ENCODE results near the gene VIT. TPM values are rescaled to one million over a fixed set of nuclear protein-coding genes. Genes with fewer than 3 reads are reported as not detected.

Gene VIT, protein sequence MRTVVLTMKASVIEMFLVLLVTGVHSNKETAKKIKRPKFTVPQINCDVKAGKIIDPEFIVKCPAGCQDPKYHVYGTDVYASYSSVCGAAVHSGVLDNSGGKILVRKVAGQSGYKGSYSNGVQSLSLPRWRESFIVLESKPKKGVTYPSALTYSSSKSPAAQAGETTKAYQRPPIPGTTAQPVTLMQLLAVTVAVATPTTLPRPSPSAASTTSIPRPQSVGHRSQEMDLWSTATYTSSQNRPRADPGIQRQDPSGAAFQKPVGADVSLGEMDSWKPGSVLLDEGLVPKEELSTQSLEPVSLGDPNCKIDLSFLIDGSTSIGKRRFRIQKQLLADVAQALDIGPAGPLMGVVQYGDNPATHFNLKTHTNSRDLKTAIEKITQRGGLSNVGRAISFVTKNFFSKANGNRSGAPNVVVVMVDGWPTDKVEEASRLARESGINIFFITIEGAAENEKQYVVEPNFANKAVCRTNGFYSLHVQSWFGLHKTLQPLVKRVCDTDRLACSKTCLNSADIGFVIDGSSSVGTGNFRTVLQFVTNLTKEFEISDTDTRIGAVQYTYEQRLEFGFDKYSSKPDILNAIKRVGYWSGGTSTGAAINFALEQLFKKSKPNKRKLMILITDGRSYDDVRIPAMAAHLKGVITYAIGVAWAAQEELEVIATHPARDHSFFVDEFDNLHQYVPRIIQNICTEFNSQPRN
- not detected for total RNA-seq

DNA sequence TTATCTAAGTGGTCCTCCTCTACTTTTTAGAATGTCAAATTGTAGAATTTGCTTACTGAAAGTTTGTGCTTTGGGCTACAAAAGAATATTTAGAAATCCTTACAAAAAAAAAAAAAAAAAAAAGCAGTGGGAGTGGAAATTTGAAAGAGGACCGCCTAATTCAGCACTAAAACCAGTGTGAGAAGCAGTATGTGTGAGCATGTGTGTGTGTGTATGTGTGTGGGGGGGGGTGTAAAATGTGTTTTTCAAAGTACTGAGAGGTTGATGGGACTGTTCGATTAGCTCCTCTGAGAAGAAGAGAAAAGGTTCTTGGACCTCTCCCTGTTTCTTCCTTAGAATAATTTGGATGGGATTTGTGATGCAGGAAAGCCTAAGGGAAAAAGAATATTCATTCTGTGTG is at the start of gene VIT:
Gene VIT, plus strand, starts transcription at position 175 of the 400 bp plus-strand sequence. CDS start 19,664 bp downstream, outside the sequence.
- H3K9me3 ChIP-seq (ENCODE audit: low read depth, low read length), result no peaks in the 10 kb centered on the region
- no peak within 1 kb of the TSS for H3K4me3 ChIP-seq (ENCODE audit: low read length)
- H3K4me1 ChIP-seq (ENCODE audit: insufficient read depth, low read length), result peaks cover 9% of the 10 kb centered on the region
- no peaks in the 10 kb centered on the region for H3K27me3 ChIP-seq (ENCODE audit: insufficient read depth, low read length)

DNA sequence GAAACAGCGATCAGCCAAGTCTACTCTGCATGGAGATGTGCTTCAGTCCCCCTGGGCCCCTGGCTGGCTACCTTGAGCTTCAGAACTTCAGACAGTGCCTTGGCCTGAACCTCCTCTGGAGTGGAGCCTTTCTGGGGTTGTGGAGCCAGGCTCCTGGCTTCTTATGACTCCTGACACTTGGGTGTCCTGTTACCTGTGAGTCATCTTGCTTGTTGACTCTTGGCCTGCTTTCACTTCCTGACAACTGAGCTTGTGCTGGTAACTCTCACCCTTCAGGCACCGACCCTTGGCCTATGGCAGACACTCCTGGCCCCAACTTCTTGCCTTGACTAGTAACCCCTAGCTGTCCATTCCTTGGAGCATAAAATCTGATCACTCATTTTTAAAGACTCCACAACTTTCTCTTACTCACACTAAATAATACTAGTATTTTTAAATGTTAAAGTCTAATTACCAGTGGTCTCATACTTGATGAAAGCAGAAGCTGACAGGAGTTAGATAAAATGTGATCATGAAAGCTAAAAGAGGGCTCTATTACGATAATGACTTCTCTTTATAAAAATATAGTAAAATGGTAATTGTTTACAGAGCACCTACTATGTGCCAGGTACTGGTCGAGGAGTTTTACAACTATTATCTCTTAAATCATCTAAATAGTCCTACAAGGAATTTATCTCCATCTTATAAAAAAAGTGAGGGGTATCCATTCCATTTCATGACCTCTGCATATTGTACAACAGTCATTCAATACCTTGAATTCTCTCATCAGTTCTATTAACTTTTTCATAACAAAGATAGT is 46.3 kb upstream of the VIT start:
- Histone ChIP-seq H3K4me3 (ENCODE audit: low read length) (no peak overlapping the region), H3K9me3 (ENCODE audit: low read depth, low read length) (no peaks in the 10 kb centered on the region), H3K27me3 (ENCODE audit: insufficient read depth, low read length) (no peaks in the 10 kb centered on the region), H3K4me1 (ENCODE audit: insufficient read depth, low read length) (no peaks in the 10 kb centered on the region)

GRCh38 chr2:36653155-36653554 is 43.4 kb upstream of the VIT start:
- H3K27me3 ChIP-seq (ENCODE audit: insufficient read depth, low read length), result no peaks in the 10 kb centered on the region
- no peaks in the 10 kb centered on the region for H3K4me1 ChIP-seq (ENCODE audit: insufficient read depth, low read length)
- no peaks in the 10 kb centered on the region for H3K9me3 ChIP-seq (ENCODE audit: low read depth, low read length)
- no peak overlapping the region for H3K4me3 ChIP-seq (ENCODE audit: low read length)

DNA sequence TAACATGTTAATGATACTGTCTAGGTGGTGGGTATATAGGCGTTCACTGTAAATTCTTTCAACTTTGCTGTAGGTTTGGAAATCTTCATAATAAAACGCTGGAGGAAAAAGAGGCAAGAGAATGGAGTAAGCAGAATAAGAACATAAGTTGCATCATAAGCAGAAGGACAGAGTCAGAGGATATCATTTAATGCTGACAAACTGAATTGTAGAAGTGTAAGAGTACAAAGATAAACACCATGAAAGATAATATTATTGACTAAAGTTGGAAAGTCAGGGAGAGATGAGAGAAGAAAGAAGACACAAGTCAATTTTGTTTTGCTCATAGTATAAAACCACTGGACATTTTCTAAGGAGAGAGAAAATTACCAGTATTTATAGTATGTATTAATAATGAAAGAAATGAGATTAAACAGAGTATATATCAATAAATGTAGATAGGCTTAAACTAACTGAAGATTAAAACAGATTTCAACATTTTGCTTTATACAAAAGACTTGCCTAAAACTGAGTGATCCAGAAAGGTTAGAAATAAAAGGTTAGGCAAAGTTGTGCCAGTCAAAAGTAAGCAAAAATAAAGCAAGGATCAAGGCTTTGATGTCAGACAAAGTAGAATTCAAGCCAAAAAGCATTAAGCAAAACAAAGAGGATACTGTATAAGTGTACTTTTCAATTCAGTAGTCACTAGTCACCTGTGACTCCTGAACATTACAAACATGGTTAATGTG is 42.4 kb upstream of the VIT start:
- Histone ChIP-seq H3K4me3 (ENCODE audit: low read length) (no peak overlapping the region), H3K9me3 (ENCODE audit: low read depth, low read length) (no peaks in the 10 kb centered on the region), H3K27me3 (ENCODE audit: insufficient read depth, low read length) (no peaks in the 10 kb centered on the region), H3K4me1 (ENCODE audit: insufficient read depth, low read length) (no peaks in the 10 kb centered on the region)

DNA sequence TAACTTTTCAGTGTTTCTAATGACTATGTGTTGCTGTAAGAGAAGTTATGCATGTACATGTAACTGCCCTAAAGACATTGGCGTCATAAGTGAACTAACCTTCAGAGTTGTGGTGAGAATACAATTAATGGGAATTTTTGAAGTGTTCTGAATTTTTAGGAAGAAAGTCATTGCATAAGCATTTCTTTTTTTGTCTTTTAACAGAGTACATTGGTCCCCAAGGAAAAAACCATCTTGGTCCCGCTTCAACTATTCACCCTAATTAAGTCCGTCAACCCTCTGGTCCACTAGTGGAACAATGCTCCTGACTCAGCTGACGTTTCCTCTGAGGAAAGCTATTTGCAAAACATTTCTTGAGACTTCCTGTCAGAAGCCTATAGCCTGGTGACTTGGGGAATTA is 41.1 kb upstream of the VIT start:
- Histone ChIP-seq H3K27me3 (ENCODE audit: insufficient read depth, low read length) (no peaks in the 10 kb centered on the region), H3K9me3 (ENCODE audit: low read depth, low read length) (no peaks in the 10 kb centered on the region), H3K4me3 (ENCODE audit: low read length) (no peak overlapping the region), H3K4me1 (ENCODE audit: insufficient read depth, low read length) (no peaks in the 10 kb centered on the region)

GRCh38 chr2:36657703-36658102 is 38.8 kb upstream of the VIT start:
- Histone ChIP-seq H3K9me3 (ENCODE audit: low read depth, low read length) (no peaks in the 10 kb centered on the region), H3K4me3 (ENCODE audit: low read length) (no peak overlapping the region), H3K4me1 (ENCODE audit: insufficient read depth, low read length) (no peaks in the 10 kb centered on the region), H3K27me3 (ENCODE audit: insufficient read depth, low read length) (no peaks in the 10 kb centered on the region)

GRCh38 chr2:36658277-36658748 is 38.2 kb upstream of the VIT start:
- Histone ChIP-seq H3K27me3 (ENCODE audit: insufficient read depth, low read length) (no peaks in the 10 kb centered on the region), H3K4me3 (ENCODE audit: low read length) (no peak overlapping the region), H3K9me3 (ENCODE audit: low read depth, low read length) (no peaks in the 10 kb centered on the region), H3K4me1 (ENCODE audit: insufficient read depth, low read length) (no peaks in the 10 kb centered on the region)

GRCh38 chr2:36659218-36659617 is 37.3 kb upstream of the VIT start:
- Histone ChIP-seq H3K4me1 (ENCODE audit: insufficient read depth, low read length) (no peaks in the 10 kb centered on the region), H3K9me3 (ENCODE audit: low read depth, low read length) (no peaks in the 10 kb centered on the region), H3K27me3 (ENCODE audit: insufficient read depth, low read length) (peaks cover 3% of the 10 kb centered on the region), H3K4me3 (ENCODE audit: low read length) (no peak overlapping the region)

DNA sequence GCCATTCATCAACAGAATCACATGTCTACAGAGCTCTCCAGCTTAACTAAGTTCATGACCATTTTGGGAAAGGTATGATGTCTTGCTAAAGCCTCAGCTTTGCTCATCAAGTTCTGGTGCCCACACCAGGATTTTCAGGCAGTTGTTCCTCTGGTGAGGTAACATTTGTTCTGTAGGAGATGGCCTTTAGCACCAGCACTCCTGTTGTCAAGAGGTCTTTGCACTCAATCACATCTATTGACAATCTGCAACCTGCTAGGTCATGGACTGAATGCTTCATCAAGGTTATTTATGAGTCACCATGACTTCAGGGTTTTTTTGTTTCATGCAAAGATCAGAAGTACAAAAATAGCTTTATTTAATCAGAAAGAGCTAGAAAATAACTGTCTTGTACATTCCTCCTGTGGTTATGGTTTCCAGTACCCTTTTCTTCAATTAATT is 36.6 kb upstream of the VIT start:
- Histone ChIP-seq H3K4me1 (ENCODE audit: insufficient read depth, low read length) (no peaks in the 10 kb centered on the region), H3K27me3 (ENCODE audit: insufficient read depth, low read length) (peaks cover 4% of the 10 kb centered on the region), H3K9me3 (ENCODE audit: low read depth, low read length) (no peaks in the 10 kb centered on the region), H3K4me3 (ENCODE audit: low read length) (no peak overlapping the region)

- no peaks in the 10 kb centered on the region for H3K9me3 ChIP-seq (ENCODE audit: low read depth, low read length)
- H3K4me3 ChIP-seq (ENCODE audit: low read length), result no peak overlapping the region
- H3K4me1 ChIP-seq (ENCODE audit: insufficient read depth, low read length), result no peaks in the 10 kb centered on the region
- peaks cover 10% of the 10 kb centered on the region for H3K27me3 ChIP-seq (ENCODE audit: insufficient read depth, low read length)
Observed at GRCh38 chr2:36662638-36663037, 33.9 kb upstream of the VIT start.

- Histone ChIP-seq H3K27me3 (ENCODE audit: insufficient read depth, low read length) (peaks cover 10% of the 10 kb centered on the region), H3K4me3 (ENCODE audit: low read length) (no peak overlapping the region), H3K4me1 (ENCODE audit: insufficient read depth, low read length) (no peaks in the 10 kb centered on the region), H3K9me3 (ENCODE audit: low read depth, low read length) (no peaks in the 10 kb centered on the region)
Observed at GRCh38 chr2:36663295-36663694, 33.2 kb upstream of the VIT start.

DNA sequence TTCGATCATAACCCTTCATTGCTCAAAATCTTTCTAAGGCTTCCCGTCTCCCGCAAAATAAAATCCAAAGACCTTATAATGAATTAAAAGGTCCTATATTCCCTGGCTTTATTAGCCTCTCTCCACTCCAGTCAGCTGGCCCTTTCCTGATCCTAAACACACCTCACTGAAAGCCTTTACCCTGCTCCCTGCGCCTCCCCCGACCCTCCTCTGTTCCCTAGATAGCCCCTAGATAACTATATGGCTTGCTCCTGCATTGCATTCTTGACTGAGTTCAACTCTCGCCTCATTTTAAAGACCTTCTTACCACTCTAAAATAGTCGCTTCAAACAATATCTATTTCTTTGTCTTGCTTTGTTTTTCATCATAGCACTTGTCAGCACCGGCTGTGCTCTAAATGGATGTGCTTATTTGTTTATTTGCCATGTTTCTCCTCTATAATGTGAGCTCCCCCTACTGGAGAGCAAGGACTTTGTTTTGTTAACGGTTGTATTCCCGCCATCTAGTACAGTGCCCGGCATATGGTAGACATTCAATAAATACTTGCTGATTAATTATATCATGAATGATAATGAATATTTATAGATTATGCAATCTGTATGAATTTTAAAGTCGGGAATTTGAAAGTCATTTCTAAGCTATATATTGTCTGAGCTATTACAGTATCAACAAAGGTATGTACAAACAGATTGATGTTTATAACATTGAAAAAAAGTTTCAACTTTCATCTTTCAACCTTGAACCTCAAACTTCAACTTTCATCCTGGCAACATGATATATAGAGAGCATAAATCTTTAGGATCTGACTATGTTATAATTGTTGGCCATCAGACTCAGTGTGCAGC is 32.4 kb upstream of the VIT start:
- H3K4me1 ChIP-seq (ENCODE audit: insufficient read depth, low read length), result no peaks in the 10 kb centered on the region
- no peak overlapping the region for H3K4me3 ChIP-seq (ENCODE audit: low read length)
- no peaks in the 10 kb centered on the region for H3K9me3 ChIP-seq (ENCODE audit: low read depth, low read length)
- peaks cover 10% of the 10 kb centered on the region for H3K27me3 ChIP-seq (ENCODE audit: insufficient read depth, low read length)

DNA sequence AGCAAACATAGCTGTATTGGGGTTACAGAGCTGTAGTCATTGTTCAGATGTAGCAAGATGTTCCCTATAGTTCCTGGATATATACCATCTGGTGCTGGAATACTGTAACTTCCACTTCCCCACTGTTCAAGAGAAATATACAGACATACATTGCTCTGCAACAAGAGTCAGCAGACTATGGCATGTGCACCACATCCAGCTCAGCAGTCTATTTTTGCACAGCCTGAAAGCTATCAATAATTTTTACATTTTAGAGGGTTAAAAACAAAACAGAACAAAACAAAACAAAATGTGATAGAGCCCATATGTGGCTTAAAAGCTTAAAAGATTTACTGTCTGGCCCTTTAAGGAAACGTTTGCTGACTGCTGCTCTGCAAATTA is 31.8 kb upstream of the VIT start:
- no peaks in the 10 kb centered on the region for H3K9me3 ChIP-seq (ENCODE audit: low read depth, low read length)
- peaks cover 10% of the 10 kb centered on the region for H3K27me3 ChIP-seq (ENCODE audit: insufficient read depth, low read length)
- H3K4me1 ChIP-seq (ENCODE audit: insufficient read depth, low read length), result no peaks in the 10 kb centered on the region
- no peak overlapping the region for H3K4me3 ChIP-seq (ENCODE audit: low read length)

DNA sequence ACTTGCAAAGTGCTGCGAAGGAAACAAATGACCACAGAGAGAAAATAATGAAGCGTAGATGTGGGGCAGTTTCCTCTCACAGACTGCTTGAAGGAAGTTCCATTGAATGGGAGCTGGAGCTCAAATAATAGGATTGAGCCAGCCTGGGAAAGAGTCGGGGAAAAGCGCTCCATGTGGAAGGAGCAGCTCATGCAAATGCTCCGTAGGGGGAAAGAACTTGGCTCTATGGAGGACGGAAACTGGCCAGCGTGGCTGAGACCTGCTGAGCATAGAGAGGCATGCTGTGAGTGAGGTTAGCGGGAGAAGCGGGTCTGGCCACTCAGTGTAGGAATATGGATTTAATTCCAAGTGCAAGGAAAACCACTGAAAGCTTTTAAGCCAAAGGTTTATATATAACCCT is 28.6 kb upstream of the VIT start:
- H3K4me1 ChIP-seq (ENCODE audit: insufficient read depth, low read length), result no peaks in the 10 kb centered on the region
- H3K4me3 ChIP-seq (ENCODE audit: low read length), result no peak overlapping the region
- H3K27me3 ChIP-seq (ENCODE audit: insufficient read depth, low read length), result peaks cover 10% of the 10 kb centered on the region
- no peaks in the 10 kb centered on the region for H3K9me3 ChIP-seq (ENCODE audit: low read depth, low read length)
